ENCODE data around the gene ADGRL1.

ADGRL1 gene

GRCh38 chr19:14161305-14161704, 44.7 kb downstream of the ADGRL1 start:
- Histone ChIP-seq H4K20me1 (ENCODE audit: insufficient read depth, low read length) (peaks cover 21% of the 10 kb centered on the region), H3K79me2 (ENCODE audit: insufficient read depth, low read length) (no peaks in the 10 kb centered on the region), H3K9ac (ENCODE audit: low read depth, low read length) (no peak overlapping the region), H3K4me2 (ENCODE audit: insufficient read depth, low read length) (no peak overlapping the region), H3K9me3 (ENCODE audit: insufficient read depth, low read length, severe bottlenecking) (no peaks in the 10 kb centered on the region), H3K4me3 (ENCODE audit: low read depth in 1 of 2, low read length in 2 of 2) (no peak overlapping the region), H3K27me3 (ENCODE audit: insufficient read depth, low read length, poor library complexity) (no peaks in the 10 kb centered on the region), H2AFZ (ENCODE audit: low read depth, low read length) (no peak overlapping the region), H3K36me3 (ENCODE audit: insufficient read depth, low read length) (peaks cover 43% of the 10 kb centered on the region), H3K4me1 (ENCODE audit: insufficient read depth, low read length) (no peaks in the 10 kb centered on the region), H3K27ac (ENCODE audit: low read length) (no peak overlapping the region)
- DNase-seq = no peak
- no peak for ATAC-seq (ENCODE audit: insufficient read depth, low read depth)
- TF ChIP-seq EZH2 (IDR thresholded peaks at IDR 0.05; ENCODE audit: borderline replicate concordance, low read depth, low read length, severe bottlenecking) (no peak), CTCF (IDR thresholded peaks at IDR 0.05; ENCODE audit: borderline replicate concordance, extremely low read depth, low read length, poor library complexity, severe bottlenecking) (no peak)

DNA sequence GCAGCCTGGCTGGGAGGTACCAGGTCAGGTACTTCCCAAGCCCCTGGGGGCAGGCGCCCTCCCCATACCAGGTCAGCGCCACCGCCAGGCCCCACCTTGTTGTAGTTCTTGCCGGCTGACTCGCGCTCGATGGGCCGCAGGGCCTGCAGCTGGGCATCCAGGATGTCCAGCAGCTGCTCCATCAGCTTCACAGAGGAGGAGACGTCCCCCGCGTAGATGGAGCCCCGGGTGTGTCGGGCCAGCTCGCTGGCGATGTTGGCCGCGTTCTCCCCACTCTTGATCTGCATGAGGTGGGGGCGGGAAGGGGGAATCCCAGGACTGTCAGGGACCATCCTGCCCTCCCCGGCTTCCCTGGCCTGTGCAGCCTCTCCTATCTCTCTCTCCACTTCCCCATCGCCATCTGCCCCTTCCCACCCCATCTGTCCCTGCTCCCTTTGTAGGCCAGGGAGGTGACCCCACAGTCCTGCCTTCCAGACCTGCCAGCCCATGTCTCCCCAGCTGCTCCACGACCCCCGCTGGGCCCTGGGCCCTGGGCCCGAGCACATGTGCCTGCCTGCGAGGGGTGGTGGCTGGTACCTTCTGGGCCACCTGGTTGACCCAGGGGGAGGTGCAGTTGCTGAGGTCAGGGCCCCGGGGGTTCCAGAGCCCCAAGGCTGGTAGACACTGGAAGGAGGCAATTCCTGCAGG, 45.8 kb downstream of the ADGRL1 start:
- Histone ChIP-seq H3K4me1 (ENCODE audit: insufficient read depth, low read length) (no peaks in the 10 kb centered on the region), H3K27me3 (ENCODE audit: insufficient read depth, low read length, poor library complexity) (no peaks in the 10 kb centered on the region), H3K27ac (ENCODE audit: low read length) (no peak overlapping the region), H3K4me2 (ENCODE audit: insufficient read depth, low read length) (no peak overlapping the region), H3K9ac (ENCODE audit: low read depth, low read length) (no peak overlapping the region), H2AFZ (ENCODE audit: low read depth, low read length) (no peak overlapping the region), H3K4me3 (ENCODE audit: low read depth in 1 of 2, low read length in 2 of 2) (no peak overlapping the region), H3K36me3 (ENCODE audit: insufficient read depth, low read length) (peaks cover 54% of the 10 kb centered on the region), H4K20me1 (ENCODE audit: insufficient read depth, low read length) (peaks cover 19% of the 10 kb centered on the region), H3K9me3 (ENCODE audit: insufficient read depth, low read length, severe bottlenecking) (no peaks in the 10 kb centered on the region), H3K79me2 (ENCODE audit: insufficient read depth, low read length) (no peaks in the 10 kb centered on the region)
- no peak for TF ChIP-seq EZH2 (IDR thresholded peaks at IDR 0.05; ENCODE audit: borderline replicate concordance, low read depth, low read length, severe bottlenecking)
- ATAC-seq (ENCODE audit: insufficient read depth, low read depth) (no peak), DNase-seq (no peak)

- Histone ChIP-seq H4K20me1 (ENCODE audit: insufficient read depth, low read length) (peaks cover 15% of the 10 kb centered on the region), H3K9ac (ENCODE audit: low read depth, low read length) (no peak overlapping the region), H3K4me3 (ENCODE audit: low read depth in 1 of 2, low read length in 2 of 2) (no peak overlapping the region), H3K36me3 (ENCODE audit: insufficient read depth, low read length) (peaks cover 62% of the 10 kb centered on the region), H3K27ac (ENCODE audit: low read length) (no peak overlapping the region), H3K79me2 (ENCODE audit: insufficient read depth, low read length) (peaks cover 2% of the 10 kb centered on the region; the same call in 1 of the 2 replicates), H3K4me1 (ENCODE audit: insufficient read depth, low read length) (no peaks in the 10 kb centered on the region), H2AFZ (ENCODE audit: low read depth, low read length) (no peak overlapping the region), H3K9me3 (ENCODE audit: insufficient read depth, low read length, severe bottlenecking) (no peaks in the 10 kb centered on the region), H3K27me3 (ENCODE audit: insufficient read depth, low read length, poor library complexity) (no peaks in the 10 kb centered on the region), H3K4me2 (ENCODE audit: insufficient read depth, low read length) (no peak overlapping the region)
- ATAC-seq (ENCODE audit: insufficient read depth, low read depth) (no peak), DNase-seq (no peak)
- TF ChIP-seq EZH2 (IDR thresholded peaks at IDR 0.05; ENCODE audit: borderline replicate concordance, low read depth, low read length, severe bottlenecking) (no peak), CTCF (IDR thresholded peaks at IDR 0.05; ENCODE audit: borderline replicate concordance, extremely low read depth, low read length, poor library complexity, severe bottlenecking) (no peak)
These were observed 46.9 kb downstream of the ADGRL1 start for GRCh38 chr19:14159059-14159458.

GRCh38 chr19:14158276-14159023, 47.5 kb downstream of the ADGRL1 start:
- Histone ChIP-seq H3K27me3 (ENCODE audit: insufficient read depth, low read length, poor library complexity) (no peaks in the 10 kb centered on the region), H3K36me3 (ENCODE audit: insufficient read depth, low read length) (peaks cover 65% of the 10 kb centered on the region), H3K79me2 (ENCODE audit: insufficient read depth, low read length) (peaks cover 3% of the 10 kb centered on the region; the same call in 1 of the 2 replicates), H3K4me1 (ENCODE audit: insufficient read depth, low read length) (no peaks in the 10 kb centered on the region), H4K20me1 (ENCODE audit: insufficient read depth, low read length) (peaks cover 14% of the 10 kb centered on the region), H3K9ac (ENCODE audit: low read depth, low read length) (no peak overlapping the region), H2AFZ (ENCODE audit: low read depth, low read length) (no peak overlapping the region), H3K27ac (ENCODE audit: low read length) (no peak overlapping the region), H3K9me3 (ENCODE audit: insufficient read depth, low read length, severe bottlenecking) (no peaks in the 10 kb centered on the region), H3K4me3 (ENCODE audit: low read depth in 1 of 2, low read length in 2 of 2) (no peak overlapping the region), H3K4me2 (ENCODE audit: insufficient read depth, low read length) (no peak overlapping the region)
- ATAC-seq (ENCODE audit: insufficient read depth, low read depth) (no peak), DNase-seq (no peak)
- TF ChIP-seq EZH2 (IDR thresholded peaks at IDR 0.05; ENCODE audit: borderline replicate concordance, low read depth, low read length, severe bottlenecking) (no peak), CTCF (IDR thresholded peaks at IDR 0.05; ENCODE audit: borderline replicate concordance, extremely low read depth, low read length, poor library complexity, severe bottlenecking) (no peak)

All from DND-41 (cell line).